SK-N-SH treated with all-trans-retinoic acid at 6 μM for 48 hours (cell line): ENCODE results near the gene MVB12A.

ENCODE experiments used
- ATAC-seq: fragments of 200-7000 bp; cut with Tn5 transposase; 3 replicates; pipeline ENCODE4 v1.9.1; 2020; ENCODE audit warnings: mild to moderate bottlenecking, moderate library complexity
- ARNTL ChIP-seq: fragments of 450-650 bp; formaldehyde crosslinking; IDR thresholded peaks from 2 replicates; pipeline ENCODE4 v1.5.0; 2020; ENCODE audit warnings: low read depth, mild to moderate bottlenecking, moderate library complexity, borderline replicate concordance
- CSDC2 ChIP-seq: fragments of 250-450 bp; sonication (Bioruptor Pico); IDR thresholded peaks from 2 replicates; pipeline ENCODE4 v1.5.0; 2020; ENCODE audit warnings: mild to moderate bottlenecking, moderate library complexity
- ESRRG ChIP-seq: fragments of 250-450 bp; sonication (Bioruptor Pico); IDR thresholded peaks from 2 replicates; pipeline ENCODE4 v1.6.1; 2021; ENCODE audit warnings: mild to moderate bottlenecking
- GLIS3 ChIP-seq: fragments of 250-450 bp; sonication (Bioruptor Pico); IDR thresholded peaks from 2 replicates; pipeline ENCODE4 v1.5.0; 2020; ENCODE audit warnings: mild to moderate bottlenecking, moderate library complexity
- ISL1 ChIP-seq: fragments of 250-450 bp; sonication (Bioruptor Pico); IDR thresholded peaks from 2 replicates; pipeline ENCODE4 v2.1.2; 2022; ENCODE audit warnings: mild to moderate bottlenecking, moderate library complexity
- OSR1 ChIP-seq: fragments of 250-450 bp; sonication (Bioruptor Pico); IDR thresholded peaks from 2 replicates; pipeline ENCODE4 v1.8.0; 2022; ENCODE audit warnings: moderate library complexity, mild to moderate bottlenecking, inconsistent platforms
- POU6F1 ChIP-seq: fragments of 250-450 bp; sonication (Bioruptor Pico); IDR thresholded peaks from 2 replicates; pipeline ENCODE4 v1.8.0; 2021; ENCODE audit warnings: low read depth, mild to moderate bottlenecking, moderate library complexity, borderline replicate concordance
- PPARA ChIP-seq: fragments of 250-450 bp; sonication (Bioruptor Pico); IDR thresholded peaks from 2 replicates; pipeline ENCODE4 v1.5.0; 2020; ENCODE audit warnings: mild to moderate bottlenecking, borderline replicate concordance
- RARB ChIP-seq: fragments of 250-450 bp; sonication (Bioruptor Pico); IDR thresholded peaks from 2 replicates; pipeline ENCODE4 v1.8.0; 2021; ENCODE audit warnings: mild to moderate bottlenecking, moderate library complexity
- SNAI2 ChIP-seq: fragments of 250-450 bp; sonication (Bioruptor Pico); IDR thresholded peaks from 2 replicates; pipeline ENCODE4 v1.5.0; 2020; ENCODE audit warnings: mild to moderate bottlenecking, moderate library complexity
- TCF4 ChIP-seq: fragments of 250-450 bp; sonication (Bioruptor Pico); IDR thresholded peaks from 2 replicates; pipeline ENCODE4 v1.8.0; 2021; ENCODE audit warnings: mild to moderate bottlenecking, moderate library complexity, borderline replicate concordance
- TOX ChIP-seq: fragments of 250-450 bp; sonication (Bioruptor Pico); IDR thresholded peaks from 2 replicates; pipeline ENCODE4 v1.8.0; 2021; ENCODE audit warnings: mild to moderate bottlenecking, moderate library complexity, borderline replicate concordance
- ZC3H10 ChIP-seq: fragments of 250-450 bp; sonication (Bioruptor Pico); IDR thresholded peaks from 2 replicates; pipeline ENCODE4 v1.5.1; 2021; ENCODE audit warnings: mild to moderate bottlenecking, moderate library complexity
- ZFP3 ChIP-seq: fragments of 250-450 bp; sonication (Bioruptor Pico); IDR thresholded peaks from 2 replicates; pipeline ENCODE4 v1.5.0; 2020; ENCODE audit warnings: mild to moderate bottlenecking, moderate library complexity
- ZNF565 ChIP-seq: fragments of 450-650 bp; formaldehyde crosslinking; conservative IDR thresholded peaks from 2 replicates; pipeline ENCODE4 v1.5.0; 2020; ENCODE audit warnings: low read depth, mild to moderate bottlenecking, moderate library complexity
- ZNF70 ChIP-seq: fragments of 450-650 bp; formaldehyde crosslinking; IDR thresholded peaks from 2 replicates; pipeline ENCODE4 v1.5.0; 2020; ENCODE audit warnings: mild to moderate bottlenecking, moderate library complexity
- ZNF8 ChIP-seq: fragments of 450-650 bp; formaldehyde crosslinking; IDR thresholded peaks from 2 replicates; pipeline ENCODE4 v1.5.0; 2020; ENCODE audit warnings: mild to moderate bottlenecking, moderate library complexity
- TF ChIP-seq, protein P1 (sequence below): fragments of 250-450 bp; sonication (Bioruptor Pico); IDR thresholded peaks from 2 replicates; pipeline ENCODE4 v1.5.0; 2020; ENCODE audit warnings: mild to moderate bottlenecking, moderate library complexity
- TF ChIP-seq, protein P2 (sequence below): fragments of 250-450 bp; sonication (Bioruptor Pico); IDR thresholded peaks from 2 replicates; pipeline ENCODE4 v1.5.1; 2020; ENCODE audit warnings: low read depth, mild to moderate bottlenecking, moderate library complexity
- TF ChIP-seq, protein P3 (sequence below): fragments of 250-450 bp; sonication (Bioruptor Pico); IDR thresholded peaks from 2 replicates; pipeline ENCODE4 v1.8.0; 2020; ENCODE audit warnings: mild to moderate bottlenecking, moderate library complexity, borderline replicate concordance

Gene MVB12A

GRCh38 chr19:17441241-17442021 lies 21.6 kb downstream of the MVB12A start:
- ATAC-seq = peak; percentile 61
- TF ChIP-seq ZNF565 = no peak
- TF ChIP-seq ESRRG (CRISPR knock-in tag) = no peak
- no peak for TF ChIP-seq RARB (CRISPR knock-in tag)
- TF ChIP-seq, protein P1, sequence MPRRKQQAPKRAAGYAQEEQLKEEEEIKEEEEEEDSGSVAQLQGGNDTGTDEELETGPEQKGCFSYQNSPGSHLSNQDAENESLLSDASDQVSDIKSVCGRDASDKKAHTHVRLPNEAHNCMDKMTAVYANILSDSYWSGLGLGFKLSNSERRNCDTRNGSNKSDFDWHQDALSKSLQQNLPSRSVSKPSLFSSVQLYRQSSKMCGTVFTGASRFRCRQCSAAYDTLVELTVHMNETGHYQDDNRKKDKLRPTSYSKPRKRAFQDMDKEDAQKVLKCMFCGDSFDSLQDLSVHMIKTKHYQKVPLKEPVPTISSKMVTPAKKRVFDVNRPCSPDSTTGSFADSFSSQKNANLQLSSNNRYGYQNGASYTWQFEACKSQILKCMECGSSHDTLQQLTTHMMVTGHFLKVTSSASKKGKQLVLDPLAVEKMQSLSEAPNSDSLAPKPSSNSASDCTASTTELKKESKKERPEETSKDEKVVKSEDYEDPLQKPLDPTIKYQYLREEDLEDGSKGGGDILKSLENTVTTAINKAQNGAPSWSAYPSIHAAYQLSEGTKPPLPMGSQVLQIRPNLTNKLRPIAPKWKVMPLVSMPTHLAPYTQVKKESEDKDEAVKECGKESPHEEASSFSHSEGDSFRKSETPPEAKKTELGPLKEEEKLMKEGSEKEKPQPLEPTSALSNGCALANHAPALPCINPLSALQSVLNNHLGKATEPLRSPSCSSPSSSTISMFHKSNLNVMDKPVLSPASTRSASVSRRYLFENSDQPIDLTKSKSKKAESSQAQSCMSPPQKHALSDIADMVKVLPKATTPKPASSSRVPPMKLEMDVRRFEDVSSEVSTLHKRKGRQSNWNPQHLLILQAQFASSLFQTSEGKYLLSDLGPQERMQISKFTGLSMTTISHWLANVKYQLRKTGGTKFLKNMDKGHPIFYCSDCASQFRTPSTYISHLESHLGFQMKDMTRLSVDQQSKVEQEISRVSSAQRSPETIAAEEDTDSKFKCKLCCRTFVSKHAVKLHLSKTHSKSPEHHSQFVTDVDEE (CRISPR knock-in tag) = no peak
- TF ChIP-seq TCF4 = no peak
- TF ChIP-seq SNAI2 (CRISPR knock-in tag) = no peak
- no peak for TF ChIP-seq POU6F1 (CRISPR knock-in tag)
- TF ChIP-seq TOX = no peak
- TF ChIP-seq, protein P2, sequence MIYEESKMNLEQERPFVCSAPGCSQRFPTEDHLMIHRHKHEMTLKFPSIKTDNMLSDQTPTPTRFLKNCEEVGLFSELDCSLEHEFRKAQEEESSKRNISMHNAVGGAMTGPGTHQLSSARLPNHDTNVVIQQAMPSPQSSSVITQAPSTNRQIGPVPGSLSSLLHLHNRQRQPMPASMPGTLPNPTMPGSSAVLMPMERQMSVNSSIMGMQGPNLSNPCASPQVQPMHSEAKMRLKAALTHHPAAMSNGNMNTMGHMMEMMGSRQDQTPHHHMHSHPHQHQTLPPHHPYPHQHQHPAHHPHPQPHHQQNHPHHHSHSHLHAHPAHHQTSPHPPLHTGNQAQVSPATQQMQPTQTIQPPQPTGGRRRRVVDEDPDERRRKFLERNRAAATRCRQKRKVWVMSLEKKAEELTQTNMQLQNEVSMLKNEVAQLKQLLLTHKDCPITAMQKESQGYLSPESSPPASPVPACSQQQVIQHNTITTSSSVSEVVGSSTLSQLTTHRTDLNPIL (CRISPR knock-in tag) = no peak
- TF ChIP-seq ARNTL = no peak
- TF ChIP-seq CSDC2 = no peak
- TF ChIP-seq, protein P3, sequence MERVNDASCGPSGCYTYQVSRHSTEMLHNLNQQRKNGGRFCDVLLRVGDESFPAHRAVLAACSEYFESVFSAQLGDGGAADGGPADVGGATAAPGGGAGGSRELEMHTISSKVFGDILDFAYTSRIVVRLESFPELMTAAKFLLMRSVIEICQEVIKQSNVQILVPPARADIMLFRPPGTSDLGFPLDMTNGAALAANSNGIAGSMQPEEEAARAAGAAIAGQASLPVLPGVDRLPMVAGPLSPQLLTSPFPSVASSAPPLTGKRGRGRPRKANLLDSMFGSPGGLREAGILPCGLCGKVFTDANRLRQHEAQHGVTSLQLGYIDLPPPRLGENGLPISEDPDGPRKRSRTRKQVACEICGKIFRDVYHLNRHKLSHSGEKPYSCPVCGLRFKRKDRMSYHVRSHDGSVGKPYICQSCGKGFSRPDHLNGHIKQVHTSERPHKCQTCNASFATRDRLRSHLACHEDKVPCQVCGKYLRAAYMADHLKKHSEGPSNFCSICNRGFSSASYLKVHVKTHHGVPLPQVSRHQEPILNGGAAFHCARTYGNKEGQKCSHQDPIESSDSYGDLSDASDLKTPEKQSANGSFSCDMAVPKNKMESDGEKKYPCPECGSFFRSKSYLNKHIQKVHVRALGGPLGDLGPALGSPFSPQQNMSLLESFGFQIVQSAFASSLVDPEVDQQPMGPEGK (CRISPR knock-in tag) = no peak

DNA sequence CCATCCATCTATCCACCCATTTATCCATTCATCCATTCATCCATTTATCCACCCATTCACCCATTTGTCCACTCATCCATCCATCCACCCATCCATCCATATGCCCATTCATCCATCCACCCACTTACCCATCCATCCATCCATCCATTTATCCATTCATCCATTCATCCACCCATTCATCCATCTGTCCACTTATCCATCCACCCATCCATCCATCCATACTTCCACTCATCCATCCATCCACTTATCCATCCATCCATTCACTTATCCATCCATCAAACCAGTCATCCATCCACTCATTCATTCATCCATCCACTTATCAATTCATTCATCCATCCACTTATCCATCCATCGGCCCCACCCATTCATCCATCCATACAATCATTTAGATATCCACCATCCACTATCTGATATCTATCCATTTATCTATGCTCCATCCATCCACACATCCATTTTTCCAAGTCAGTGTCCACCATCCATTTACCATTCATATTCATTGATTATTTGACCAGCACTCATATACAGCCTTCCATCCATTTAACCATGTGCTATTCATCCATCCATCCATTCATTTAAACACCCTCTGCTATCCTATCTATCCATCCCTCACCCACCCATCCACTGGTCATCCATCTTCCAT lies 25.8 kb downstream of the MVB12A start:
- TF ChIP-seq POU6F1 (CRISPR knock-in tag) (no peak), ZNF70 (no peak)
- TF ChIP-seq, all 23 proteins: peak for 0
- no peak for ATAC-seq

GRCh38 chr19:17447704-17448130 lies 27.9 kb downstream of the MVB12A start:
- ATAC-seq = peak; percentile 26
- TF ChIP-seq PPARA (CRISPR knock-in tag) = no peak
- TF ChIP-seq RARB (CRISPR knock-in tag) = no peak
- no peak for TF ChIP-seq TOX
- TF ChIP-seq GLIS3 (CRISPR knock-in tag) = no peak
- TF ChIP-seq ZNF8 = no peak
- TF ChIP-seq ISL1 = no peak
- no peak for TF ChIP-seq OSR1 (CRISPR knock-in tag)
- TF ChIP-seq ARNTL = no peak
- no peak for TF ChIP-seq ZNF565
- no peak for TF ChIP-seq ZC3H10
- no peak for TF ChIP-seq ZFP3 (CRISPR knock-in tag)
- TF ChIP-seq ESRRG (CRISPR knock-in tag) = no peak
